RWPE2 (cell line): Measurements from ENCODE around the gene PEAK3.

Source experiments
- ATAC-seq: fragments of 200-7000 bp; cut with Tn5 transposase; 3 replicates; pipeline ENCODE4 v1.9.1; 2021; ENCODE audit warnings: low read depth
- DNase-seq: peaks from one replicate; pipeline ENCODE4 v3.0.0-alpha.2; 2020; ENCODE audit warnings: low spot score
- H3K27ac ChIP-seq: fragments of 450-650 bp; 2 replicates; pipeline ENCODE4 v1.5.1; 2017; ENCODE audit warnings: mild to moderate bottlenecking; ENCODE audit not compliant: poor library complexity, severe bottlenecking
- H3K27me3 ChIP-seq: fragments of 250-450 bp; sonication (Bioruptor Pico); 2 replicates; pipeline ENCODE4 v1.5.1; 2021; ENCODE audit warnings: mild to moderate bottlenecking, moderate library complexity; ENCODE audit not compliant: insufficient read depth, poor library complexity, severe bottlenecking
- H3K36me3 ChIP-seq: fragments of 250-450 bp; sonication (Bioruptor Pico); 2 replicates; pipeline ENCODE4 v1.5.1; 2020; ENCODE audit warnings: low read depth, mild to moderate bottlenecking, moderate library complexity
- H3K4me1 ChIP-seq: fragments of 250-450 bp; sonication (Bioruptor Pico); 2 replicates; pipeline ENCODE4 v1.5.1; 2021; ENCODE audit warnings: mild to moderate bottlenecking, moderate library complexity; ENCODE audit not compliant: insufficient read depth, poor library complexity, severe bottlenecking
- H3K4me3 ChIP-seq: fragments of 250-450 bp; sonication (Bioruptor Pico); 2 replicates; pipeline ENCODE4 v1.5.1; 2021; ENCODE audit warnings: mild to moderate bottlenecking, moderate library complexity; ENCODE audit not compliant: severe bottlenecking
- H3K9me3 ChIP-seq: fragments of 250-450 bp; sonication (Bioruptor Pico); 2 replicates; pipeline ENCODE4 v1.5.1; 2021; ENCODE audit warnings: mild to moderate bottlenecking, moderate library complexity; ENCODE audit not compliant: severe bottlenecking
- TF ChIP-seq, protein P1 (sequence below): fragments of 450-650 bp; IDR thresholded peaks from one replicate; pipeline ENCODE4 v1.5.1; 2017; ENCODE audit warnings: mild to moderate bottlenecking, moderate library complexity; ENCODE audit not compliant: poor library complexity, severe bottlenecking

PEAK3 gene

DNA sequence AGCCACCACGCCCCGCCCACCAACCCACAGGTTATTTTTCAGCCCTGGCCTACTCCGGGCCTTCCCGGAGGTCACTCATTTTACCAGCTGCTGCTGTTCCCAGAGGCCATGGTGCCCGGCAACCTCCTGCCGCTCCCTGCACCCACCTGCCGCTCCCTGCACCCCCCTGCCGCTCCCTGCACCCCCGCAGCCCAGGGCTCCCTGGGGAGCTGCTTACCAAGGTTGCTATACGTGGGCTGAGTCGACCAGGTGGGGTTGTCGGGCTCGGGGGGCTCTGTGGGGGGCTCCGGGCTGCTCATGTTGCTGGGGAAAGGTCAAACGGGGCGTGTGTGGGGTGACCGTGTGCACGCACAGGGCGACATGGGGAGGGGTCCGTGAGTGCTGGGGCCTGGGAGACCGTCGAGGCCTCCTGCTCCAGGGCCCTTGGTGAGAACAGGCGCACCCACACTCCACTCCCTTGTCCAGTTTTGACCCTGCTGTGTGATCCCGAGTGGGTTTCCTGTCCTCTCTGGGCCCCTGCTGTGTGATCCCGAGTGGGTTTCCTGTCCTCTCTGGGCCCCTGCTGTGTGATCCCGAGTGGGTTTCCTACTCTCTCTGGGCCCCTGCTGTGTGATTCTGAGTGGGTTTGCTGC lies 1.2 kb downstream of the PEAK3 start:
- no peak overlapping the region for H3K27ac ChIP-seq
- H3K36me3 ChIP-seq, result no peaks in the 10 kb centered on the region
- H3K27me3 ChIP-seq, result no peaks in the 10 kb centered on the region
- no peaks in the 10 kb centered on the region for H3K4me1 ChIP-seq
- H3K4me3 ChIP-seq, result no peak overlapping the region
- no peak for ATAC-seq
- DNase-seq, result no peak
- TF ChIP-seq, protein P1, sequence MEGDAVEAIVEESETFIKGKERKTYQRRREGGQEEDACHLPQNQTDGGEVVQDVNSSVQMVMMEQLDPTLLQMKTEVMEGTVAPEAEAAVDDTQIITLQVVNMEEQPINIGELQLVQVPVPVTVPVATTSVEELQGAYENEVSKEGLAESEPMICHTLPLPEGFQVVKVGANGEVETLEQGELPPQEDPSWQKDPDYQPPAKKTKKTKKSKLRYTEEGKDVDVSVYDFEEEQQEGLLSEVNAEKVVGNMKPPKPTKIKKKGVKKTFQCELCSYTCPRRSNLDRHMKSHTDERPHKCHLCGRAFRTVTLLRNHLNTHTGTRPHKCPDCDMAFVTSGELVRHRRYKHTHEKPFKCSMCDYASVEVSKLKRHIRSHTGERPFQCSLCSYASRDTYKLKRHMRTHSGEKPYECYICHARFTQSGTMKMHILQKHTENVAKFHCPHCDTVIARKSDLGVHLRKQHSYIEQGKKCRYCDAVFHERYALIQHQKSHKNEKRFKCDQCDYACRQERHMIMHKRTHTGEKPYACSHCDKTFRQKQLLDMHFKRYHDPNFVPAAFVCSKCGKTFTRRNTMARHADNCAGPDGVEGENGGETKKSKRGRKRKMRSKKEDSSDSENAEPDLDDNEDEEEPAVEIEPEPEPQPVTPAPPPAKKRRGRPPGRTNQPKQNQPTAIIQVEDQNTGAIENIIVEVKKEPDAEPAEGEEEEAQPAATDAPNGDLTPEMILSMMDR, result no peak
- no peaks in the 10 kb centered on the region for H3K9me3 ChIP-seq

DNA sequence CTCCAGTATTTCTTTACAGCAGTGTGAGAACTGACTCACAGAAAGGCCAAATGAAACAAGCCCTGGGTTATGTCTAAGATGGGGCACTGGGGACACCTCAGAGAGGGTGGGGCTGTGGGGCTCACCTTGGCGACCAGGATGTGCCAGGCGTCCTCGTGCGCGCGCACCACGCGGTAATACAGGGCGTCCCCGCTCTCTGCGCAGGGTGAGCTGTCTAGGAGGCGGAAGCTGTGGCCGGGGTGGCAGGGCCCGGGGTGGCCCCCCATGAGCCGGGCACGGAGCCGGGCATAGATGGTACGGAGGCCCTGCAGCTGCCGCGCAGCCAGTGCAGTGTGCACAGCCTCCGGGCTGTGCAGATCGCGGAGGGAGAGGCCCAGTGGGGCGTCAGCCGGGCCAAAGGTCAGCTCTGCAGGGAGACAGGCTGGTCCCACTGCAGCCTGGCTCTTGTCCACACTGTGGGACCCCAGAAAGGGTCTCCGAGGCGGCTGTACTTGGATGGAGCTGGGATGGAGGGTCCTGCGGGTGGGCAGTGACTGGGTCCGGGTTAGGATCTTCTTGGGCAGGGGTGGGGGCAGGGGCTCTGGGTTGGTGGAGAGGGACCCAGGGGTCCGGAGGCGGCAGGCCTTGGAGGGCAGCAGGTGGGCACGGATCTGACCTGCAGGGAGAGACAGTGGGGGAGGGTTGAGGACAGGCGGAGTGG lies 3.4 kb downstream of the PEAK3 start:
- DNase-seq (no peak), ATAC-seq (no peak)
- peaks cover 8% of the 10 kb centered on the region; the same call in 1 of the 2 replicates for H3K36me3 ChIP-seq
- no peaks in the 10 kb centered on the region for H3K4me1 ChIP-seq
- TF ChIP-seq, protein P1, result no peak
- no peaks in the 10 kb centered on the region for H3K9me3 ChIP-seq
- H3K27me3 ChIP-seq, result no peaks in the 10 kb centered on the region
- H3K4me3 ChIP-seq, result no peak overlapping the region
- H3K27ac ChIP-seq, result no peak overlapping the region

GRCh38 chr19:2277138-2277537 lies 4.8 kb downstream of the PEAK3 start:
- Histone ChIP-seq H3K36me3 (peaks cover 21% of the 10 kb centered on the region), H3K27me3 (no peaks in the 10 kb centered on the region), H3K9me3 (no peaks in the 10 kb centered on the region), H3K4me3 (no peak overlapping the region), H3K27ac (no peak overlapping the region), H3K4me1 (peaks cover 3% of the 10 kb centered on the region)
- ATAC-seq, result no peak
- DNase-seq, result no peak
- TF ChIP-seq, protein P1, result no peak

DNA sequence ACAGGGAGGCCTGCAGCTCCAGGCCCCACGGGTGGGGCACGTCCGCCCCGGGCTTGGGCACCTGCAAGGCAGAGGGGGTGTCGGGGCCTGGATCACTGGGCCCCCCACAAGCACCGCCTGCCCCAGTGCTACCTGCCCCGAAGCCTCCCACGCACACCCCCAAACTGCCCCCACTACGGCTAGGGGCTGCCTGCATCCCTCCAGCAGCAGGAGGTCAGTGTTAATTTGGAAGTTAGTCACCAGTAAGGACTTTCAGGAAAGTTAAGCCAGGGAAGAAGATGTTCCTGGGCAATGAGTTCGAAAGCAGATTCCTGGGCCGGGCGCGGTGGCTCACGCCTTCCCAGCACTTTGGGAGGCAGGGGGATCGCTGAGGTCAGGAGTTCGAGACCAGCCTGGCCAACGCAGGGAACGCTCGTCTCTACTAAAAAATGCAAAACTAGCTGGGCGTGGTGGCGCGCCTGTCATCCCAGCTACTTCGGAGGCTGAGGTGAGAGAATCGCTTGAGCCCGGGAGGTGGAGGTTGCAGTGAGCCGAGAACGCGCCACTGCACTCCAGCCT lies 5.5 kb downstream of the PEAK3 start:
- Histone ChIP-seq H3K27me3 (no peaks in the 10 kb centered on the region), H3K4me3 (no peak overlapping the region), H3K4me1 (peaks cover 3% of the 10 kb centered on the region), H3K36me3 (peaks cover 28% of the 10 kb centered on the region), H3K27ac (no peak overlapping the region), H3K9me3 (no peaks in the 10 kb centered on the region)
- ATAC-seq, result no peak
- no peak for DNase-seq
- TF ChIP-seq, protein P1, result no peak
